ENCODE results near the gene PCDHB13.
A peak's percentile ranks its signal among the peaks of the same experiment; 100 is the strongest.
"Not testable (repeated sequence)": the region's sequence is repeated elsewhere in the genome, so short reads cannot be mapped to it uniquely, and the experiment has no call there.

PCDHB13 gene

GRCh38 chr5:141208478-141208877 lies 5.2 kb upstream of the PCDHB13 start, which contains the start of gene PCDHB12:
Gene PCDHB12, plus strand, starts transcription at chr5:141208719. Its CDS starts 189 bp downstream, at chr5:141208908.
- DNase-seq = peak; percentile 47

- not testable (repeated sequence) for DNase-seq
These were observed 3.4 kb upstream of the PCDHB13 start for GRCh38 chr5:141210281-141210680.

- DNase-seq = not testable (repeated sequence)
These were observed 2.9 kb upstream of the PCDHB13 start for GRCh38 chr5:141210849-141211248.

- DNase-seq = not testable (repeated sequence)
These were observed 864 bp downstream of the PCDHB13 start for GRCh38 chr5:141214583-141214982.

- not testable (repeated sequence) for DNase-seq
These were observed 1.8 kb downstream of the PCDHB13 start for GRCh38 chr5:141215504-141215903.

GRCh38 chr5:141216035-141216434 lies 2.3 kb downstream of the PCDHB13 start:
- DNase-seq = not testable (repeated sequence)

- DNase-seq = peak; percentile 48
These were observed 9.5 kb downstream of the PCDHB13 start, which contains the start of gene PCDHB14 for GRCh38 chr5:141223112-141223783. Gene PCDHB14, plus strand, starts transcription at chr5:141223343. Its CDS starts 163 bp downstream, at chr5:141223506.

GRCh38 chr5:141224844-141225243 lies 11.1 kb downstream of the PCDHB13 start:
- not testable (repeated sequence) for DNase-seq

- not testable (repeated sequence) for DNase-seq
These were observed 11.7 kb downstream of the PCDHB13 start for GRCh38 chr5:141225421-141225820.

GRCh38 chr5:141234109-141234667 lies 20.5 kb downstream of the PCDHB13 start:
- no peak for DNase-seq

- not testable (repeated sequence) for DNase-seq
These were observed 22.2 kb downstream of the PCDHB13 start for GRCh38 chr5:141235922-141236321.

GRCh38 chr5:141236516-141237313 lies 23.0 kb downstream of the PCDHB13 start:
- no peak for DNase-seq

- no peak for DNase-seq
These were observed 27.8 kb downstream of the PCDHB13 start for GRCh38 chr5:141241496-141241895.

- DNase-seq = no peak
These were observed 31.6 kb downstream of the PCDHB13 start, which contains the start of gene PCDHB15 for GRCh38 chr5:141245250-141245717. Gene PCDHB15, plus strand, starts transcription at chr5:141245395. Its CDS starts 184 bp downstream, at chr5:141245579.

- DNase-seq = not testable (repeated sequence)
These were observed 33.3 kb downstream of the PCDHB13 start for GRCh38 chr5:141246971-141247370.

GRCh38 chr5:141247434-141247833 lies 33.7 kb downstream of the PCDHB13 start:
- DNase-seq = not testable (repeated sequence)

GRCh38 chr5:141250576-141250975 lies 36.9 kb downstream of the PCDHB13 start:
- no peak for DNase-seq

- DNase-seq = no peak
These were observed 44.7 kb downstream of the PCDHB13 start for GRCh38 chr5:141258464-141258863.

- no peak for DNase-seq
These were observed 45.2 kb downstream of the PCDHB13 start for GRCh38 chr5:141258948-141259347.

- no peak for DNase-seq
These were observed 46.9 kb downstream of the PCDHB13 start for GRCh38 chr5:141260458-141261237.

GRCh38 chr5:141261238-141261546 lies 47.5 kb downstream of the PCDHB13 start:
- no peak for DNase-seq
